Liver (tissue), 9 donors: ENCODE data around the gene POU4F3. TPM values are rescaled to one million over a fixed set of nuclear protein-coding genes. Genes with fewer than 3 reads are reported as not detected.

Experiments
- DNase-seq: peaks from one replicate; pipeline ENCODE4 v3.0.0-alpha.2; 2017; ENCODE audit warnings: low spot score
- H3K27ac ChIP-seq, 2 donors: one replicate each; pipeline ENCODE4 v1.7.0; 2013; ENCODE audit warnings: inconsistent platforms in 2 of 2, low read length in 2 of 2, control low read depth in 1 of 2, low read depth in 1 of 2, mild to moderate bottlenecking in 1 of 2
- H3K27me3 ChIP-seq, 4 donors: one replicate each; pipeline versions ENCODE4 v1.6.1 to v1.7.0; 2013; ENCODE audit warnings: low read length in 3 of 4, inconsistent platforms in 1 of 4, mild to moderate bottlenecking in 1 of 4, moderate library complexity in 1 of 4; ENCODE audit not compliant: control insufficient read depth in 4 of 4, insufficient read depth in 4 of 4
- H3K36me3 ChIP-seq, 4 donors: one replicate each; pipeline versions ENCODE4 v1.6.1 to v1.7.0; 2013; ENCODE audit warnings: low read length in 3 of 4, mild to moderate bottlenecking in 3 of 4, low read depth in 1 of 4, moderate library complexity in 1 of 4; ENCODE audit not compliant: control insufficient read depth in 4 of 4, insufficient read depth in 3 of 4
- H3K4me1 ChIP-seq, 4 donors: one replicate each; pipeline versions ENCODE4 v1.6.1 to v1.7.0; 2013; ENCODE audit warnings: low read length in 3 of 4, mild to moderate bottlenecking in 3 of 4, moderate library complexity in 1 of 4; ENCODE audit not compliant: control insufficient read depth in 4 of 4, insufficient read depth in 4 of 4
- H3K4me3 ChIP-seq, 3 donors: one replicate each; pipeline versions ENCODE4 v1.6.1 to v1.7.0; 2013; ENCODE audit warnings: low read length in 3 of 3, control low read depth in 1 of 3, low read depth in 1 of 3, mild to moderate bottlenecking in 1 of 3
- H3K9ac ChIP-seq, 2 donors: one replicate each; pipeline ENCODE4 v1.7.0; 2013; ENCODE audit warnings: low read length in 2 of 2, mild to moderate bottlenecking in 2 of 2, moderate library complexity in 2 of 2, control low read depth in 1 of 2, low read depth in 1 of 2
- H3K9me3 ChIP-seq, 4 donors: one replicate each; pipeline versions ENCODE4 v1.6.1 to v1.7.0; 2013; ENCODE audit warnings: low read length in 3 of 4; ENCODE audit not compliant: control insufficient read depth in 4 of 4
- EGR1 ChIP-seq, 2 donors: IDR thresholded peaks; 2 replicates each; pipeline ENCODE4 v1.6.1; 2016 to 2018; ENCODE audit warnings: antibody characterized with exemption in 2 of 2, low read depth in 2 of 2
- FOXA1 ChIP-seq: IDR thresholded peaks from 2 replicates; pipeline ENCODE4 v1.6.1; 2016; ENCODE audit warnings: antibody characterized with exemption
- FOXA2 ChIP-seq: IDR thresholded peaks from 2 replicates; pipeline ENCODE4 v1.6.1; 2016; ENCODE audit warnings: antibody characterized with exemption
- HNF4A ChIP-seq, 2 donors: conservative IDR thresholded peaks; 2 replicates each; pipeline ENCODE4 v1.6.1; 2016; ENCODE audit warnings: antibody characterized with exemption in 2 of 2, mild to moderate bottlenecking in 2 of 2
- JUND ChIP-seq, 2 donors: IDR thresholded peaks; 2 replicates each; pipeline ENCODE4 v1.6.1; 2016; ENCODE audit warnings: antibody characterized with exemption in 2 of 2
- NR2F2 ChIP-seq: IDR thresholded peaks from 2 replicates; pipeline ENCODE4 v1.6.1; 2016; ENCODE audit warnings: antibody characterized with exemption
- RAD21 ChIP-seq, 2 donors: IDR thresholded peaks; 2 replicates each; pipeline ENCODE4 v1.6.1; 2016; ENCODE audit warnings: antibody characterized with exemption in 2 of 2, mild to moderate bottlenecking in 2 of 2
- RXRA ChIP-seq, 2 donors: IDR thresholded peaks; 2 replicates each; pipeline ENCODE4 v1.6.1; 2017 to 2018; ENCODE audit warnings: antibody characterized with exemption in 2 of 2, mild to moderate bottlenecking in 1 of 2
- SP1 ChIP-seq: IDR thresholded peaks from 2 replicates; pipeline ENCODE4 v1.6.1; 2018; ENCODE audit warnings: antibody characterized with exemption, mild to moderate bottlenecking
- YY1 ChIP-seq: IDR thresholded peaks from 2 replicates; pipeline ENCODE4 v1.6.1; 2016; ENCODE audit warnings: antibody characterized with exemption, mild to moderate bottlenecking
- ZBTB33 ChIP-seq: IDR thresholded peaks from 2 replicates; pipeline ENCODE4 v1.6.1; 2016; ENCODE audit warnings: antibody characterized with exemption
- WGBS: extraction: QIAGEN DNeasy Blood & Tissue Kit; methylation state at CpG from one replicate; pipeline ENCODE4 v1.1.7; 2013; 5-methylcytosine and 5-hydroxymethylcytosine counted together
- polyA plus RNA-seq, 2 donors: library from polyadenylated mRNA; stranded (reverse) in 1 of 2; unstranded in 1 of 2; fragments of 200-250 nt in 1 of 2; fragments of >200 nt in 1 of 2; fragmentation: Nextera tagmentation in 1 of 2; extraction: Ambion mirVana in 1 of 2; gene quantifications; one replicate each; pipeline versions ENCODE4 v1.2.1 to v1.2.3, GENCODE V29; 2013 to 2015
- total RNA-seq, 2 donors: library from RNA; depleted of rRNA; stranded (reverse); fragments of >200 nt; gene quantifications; one replicate each; pipeline ENCODE4 v1.2.3, GENCODE V29; 2014
- TF ChIP-seq, protein P1 (sequence below): IDR thresholded peaks from 2 replicates; pipeline ENCODE4 v1.6.1; 2016; ENCODE audit warnings: antibody characterized with exemption
- TF ChIP-seq, protein P2 (sequence below): fragments of 150-350 bp; IDR thresholded peaks from 2 replicates; pipeline ENCODE4 v1.5.1; 2017; ENCODE audit warnings: improper control_type of control experiment, low read depth, low read length; ENCODE audit not compliant: missing input control
- TF ChIP-seq, protein P3 (sequence below): IDR thresholded peaks from 2 replicates; pipeline ENCODE4 v1.6.1; 2016; ENCODE audit warnings: antibody characterized with exemption
- donor health status: healthy.
- donor health status: healthy.
- donor health status: healthy.
- donor health status: healthy.
- donor health status: healthy.

POU4F3 gene
- total and polyA plus RNA-seq, 4 donors: not detected

- 5% methylated on average over 2 of the region's 2 CpGs for WGBS
- no peak overlapping the region for H3K27ac ChIP-seq
- peaks cover 3 to 10% (median 4%) of the 10 kb centered on the region in 4 donors for H3K27me3 ChIP-seq
- no peaks in the 10 kb centered on the region for H3K36me3 ChIP-seq
- H3K4me1 ChIP-seq: no peaks in the 10 kb centered on the region
- no peak for DNase-seq
- no peaks in the 10 kb centered on the region for H3K9me3 ChIP-seq
- no peak for TF ChIP-seq RAD21 (IDR thresholded peaks at IDR 0.05)
- TF ChIP-seq SP1: no peak
- no peak overlapping the region for H3K4me3 ChIP-seq
- H3K9ac ChIP-seq: no peak overlapping the region
Measured at GRCh38 chr5:146331423-146331822, 7.2 kb upstream of the POU4F3 start.

- TF ChIP-seq EGR1 (IDR thresholded peaks at IDR 0.05; ENCODE audit: low read depth in 2 of 2): no peak
- H3K36me3 ChIP-seq: no peaks in the 10 kb centered on the region
- DNase-seq: no peak
- no peak overlapping the region for H3K9ac ChIP-seq
- H3K9me3 ChIP-seq: no peaks in the 10 kb centered on the region
- H3K27ac ChIP-seq: no peak overlapping the region
- 6% methylated on average over 24 of the region's 24 CpGs for WGBS
- H3K4me1 ChIP-seq: peaks cover 0 to 3% (median 0%) of the 10 kb centered on the region in 4 donors
- H3K4me3 ChIP-seq: no peak overlapping the region
- H3K27me3 ChIP-seq: peaks cover 2 to 16% (median 6%) of the 10 kb centered on the region in 4 donors
Measured at GRCh38 chr5:146334074-146334533, 4.5 kb upstream of the POU4F3 start.

GRCh38 chr5:146336197-146336596, 2.4 kb upstream of the POU4F3 start:
- Histone ChIP-seq H3K4me1 (peaks cover 0 to 8% (median 1%) of the 10 kb centered on the region in 4 donors), H3K9me3 (no peaks in the 10 kb centered on the region), H3K27ac (no peak overlapping the region), H3K36me3 (no peaks in the 10 kb centered on the region), H3K4me3 (no peak overlapping the region), H3K27me3 (peaks cover 3 to 12% (median 6%) of the 10 kb centered on the region in 4 donors), H3K9ac (no peak overlapping the region)
- TF ChIP-seq YY1 (no peak), FOXA2 (no peak), SP1 (no peak), FOXA1 (no peak), ZBTB33 (no peak), JUND (IDR thresholded peaks at IDR 0.05) (no peak), HNF4A (conservative IDR thresholded peaks at IDR 0.05) (no peak), RAD21 (IDR thresholded peaks at IDR 0.05) (no peak), RXRA (IDR thresholded peaks at IDR 0.05) (no peak), EGR1 (IDR thresholded peaks at IDR 0.05; ENCODE audit: low read depth in 2 of 2) (no peak), NR2F2 (no peak)
- TF ChIP-seq, protein P1, sequence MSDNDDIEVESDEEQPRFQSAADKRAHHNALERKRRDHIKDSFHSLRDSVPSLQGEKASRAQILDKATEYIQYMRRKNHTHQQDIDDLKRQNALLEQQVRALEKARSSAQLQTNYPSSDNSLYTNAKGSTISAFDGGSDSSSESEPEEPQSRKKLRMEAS: no peak
- TF ChIP-seq, protein P2, sequence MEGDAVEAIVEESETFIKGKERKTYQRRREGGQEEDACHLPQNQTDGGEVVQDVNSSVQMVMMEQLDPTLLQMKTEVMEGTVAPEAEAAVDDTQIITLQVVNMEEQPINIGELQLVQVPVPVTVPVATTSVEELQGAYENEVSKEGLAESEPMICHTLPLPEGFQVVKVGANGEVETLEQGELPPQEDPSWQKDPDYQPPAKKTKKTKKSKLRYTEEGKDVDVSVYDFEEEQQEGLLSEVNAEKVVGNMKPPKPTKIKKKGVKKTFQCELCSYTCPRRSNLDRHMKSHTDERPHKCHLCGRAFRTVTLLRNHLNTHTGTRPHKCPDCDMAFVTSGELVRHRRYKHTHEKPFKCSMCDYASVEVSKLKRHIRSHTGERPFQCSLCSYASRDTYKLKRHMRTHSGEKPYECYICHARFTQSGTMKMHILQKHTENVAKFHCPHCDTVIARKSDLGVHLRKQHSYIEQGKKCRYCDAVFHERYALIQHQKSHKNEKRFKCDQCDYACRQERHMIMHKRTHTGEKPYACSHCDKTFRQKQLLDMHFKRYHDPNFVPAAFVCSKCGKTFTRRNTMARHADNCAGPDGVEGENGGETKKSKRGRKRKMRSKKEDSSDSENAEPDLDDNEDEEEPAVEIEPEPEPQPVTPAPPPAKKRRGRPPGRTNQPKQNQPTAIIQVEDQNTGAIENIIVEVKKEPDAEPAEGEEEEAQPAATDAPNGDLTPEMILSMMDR: no peak
- TF ChIP-seq, protein P3, sequence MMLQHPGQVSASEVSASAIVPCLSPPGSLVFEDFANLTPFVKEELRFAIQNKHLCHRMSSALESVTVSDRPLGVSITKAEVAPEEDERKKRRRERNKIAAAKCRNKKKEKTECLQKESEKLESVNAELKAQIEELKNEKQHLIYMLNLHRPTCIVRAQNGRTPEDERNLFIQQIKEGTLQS: no peak
- DNase-seq: no peak
